Neural cell (in vitro differentiated cells): ENCODE data around the gene M1AP. TPM values are rescaled to one million over a fixed set of nuclear protein-coding genes. Genes with fewer than 3 reads are reported as not detected.

Source experiments
- H2AFZ ChIP-seq: fragments of 200-600, 300-800 bp; sonication (generic), shearing (Covaris generic); 2 replicates; pipeline ENCODE4 v1.6.0; 2014; ENCODE audit warnings: low read depth, mild to moderate bottlenecking, antibody characterized with exemption, low read length, moderate library complexity
- H3F3A ChIP-seq: fragments of 200-600 bp; shearing (Covaris generic); 2 replicates; pipeline ENCODE4 v1.6.1; 2016; ENCODE audit warnings: mild to moderate bottlenecking, moderate library complexity, mixed read lengths, antibody characterized with exemption, low read length; ENCODE audit not compliant: insufficient read depth, poor library complexity, severe bottlenecking
- H3K27ac ChIP-seq: fragments of 200-600, 300-800 bp; sonication (generic), shearing (Covaris generic); 2 replicates; pipeline ENCODE4 v1.5.1; 2014; ENCODE audit warnings: mild to moderate bottlenecking, low read length, moderate library complexity
- H3K27me3 ChIP-seq: fragments of 300-800, 200-600 bp; sonication (generic), shearing (Covaris generic); 2 replicates; pipeline ENCODE4 v1.6.0; 2014; ENCODE audit warnings: mild to moderate bottlenecking, low read depth, low read length, moderate library complexity; ENCODE audit not compliant: insufficient read depth
- H3K36me3 ChIP-seq: fragments of 300-800, 200-600 bp; sonication (generic), shearing (Covaris generic); 2 replicates; pipeline ENCODE4 v1.5.1; 2014; ENCODE audit warnings: mild to moderate bottlenecking, antibody characterized with exemption, low read length, moderate library complexity; ENCODE audit not compliant: insufficient read depth
- H3K4me2 ChIP-seq: fragments of 300-800, 200-600 bp; sonication (generic), shearing (Covaris generic); 2 replicates; pipeline ENCODE4 v1.6.0; 2014; ENCODE audit warnings: mild to moderate bottlenecking, low read length
- H3K4me3 ChIP-seq: fragments of 300-800, 200-600 bp; sonication (generic), shearing (Covaris generic); 2 replicates; pipeline ENCODE4 v1.5.1; 2014; ENCODE audit warnings: mild to moderate bottlenecking, low read length, moderate library complexity
- H3K79me2 ChIP-seq: fragments of 200-600 bp; shearing (Covaris generic); replicated peaks from 2 replicates; pipeline ENCODE4 v1.6.0; 2014; ENCODE audit warnings: mild to moderate bottlenecking, low read length, moderate library complexity; ENCODE audit not compliant: insufficient read depth
- H3K9ac ChIP-seq: fragments of 300-800, 200-600 bp; sonication (generic), shearing (Covaris generic); 2 replicates; pipeline ENCODE4 v1.6.1; 2016; ENCODE audit warnings: mild to moderate bottlenecking, low read length, mixed read lengths
- H3K9me2 ChIP-seq: fragments of 200-600 bp; shearing (Covaris generic); 2 replicates; pipeline ENCODE4 v1.6.1; 2016; ENCODE audit warnings: mild to moderate bottlenecking, low read length, mixed read lengths; ENCODE audit not compliant: insufficient read depth
- H3K9me3 ChIP-seq: fragments of 200-600, 300-800 bp; sonication (generic), shearing (Covaris generic); 2 replicates; pipeline ENCODE4 v1.6.1; 2016; ENCODE audit warnings: mild to moderate bottlenecking, mixed run types, low read length, moderate library complexity, mixed read lengths
- H4K20me1 ChIP-seq: fragments of 200-600 bp; shearing (Covaris generic); 2 replicates; pipeline ENCODE4 v1.6.1; 2016; ENCODE audit warnings: mild to moderate bottlenecking, mixed run types; ENCODE audit not compliant: insufficient read depth
- EP300 ChIP-seq: fragments of 450-650 bp; conservative IDR thresholded peaks from 2 replicates; pipeline ENCODE4 v1.6.1; 2014; ENCODE audit warnings: antibody characterized with exemption, mild to moderate bottlenecking, moderate library complexity; ENCODE audit not compliant: poor library complexity, severe bottlenecking
- EZH2 ChIP-seq: fragments of 200-600, 300-800 bp; shearing (Covaris generic), sonication (generic); IDR thresholded peaks from 2 replicates; pipeline ENCODE4 v1.6.1; 2014; ENCODE audit warnings: antibody characterized with exemption, low read length, borderline replicate concordance, mild to moderate bottlenecking; ENCODE audit not compliant: insufficient read depth, poor library complexity, severe bottlenecking
- MXI1 ChIP-seq: fragments of 450-650 bp; conservative IDR thresholded peaks from 2 replicates; pipeline ENCODE4 v1.6.1; 2014; ENCODE audit warnings: antibody characterized with exemption, mild to moderate bottlenecking; ENCODE audit not compliant: poor library complexity, severe bottlenecking
- POLR2AphosphoS5 ChIP-seq: IDR thresholded peaks from 2 replicates; pipeline ENCODE4 v1.6.1; 2012
- RAD21 ChIP-seq: fragments of 450-650 bp; conservative IDR thresholded peaks from 2 replicates; pipeline ENCODE4 v1.6.1; 2014; ENCODE audit warnings: antibody characterized with exemption, mild to moderate bottlenecking, moderate library complexity
- SMC3 ChIP-seq: fragments of 450-650 bp; conservative IDR thresholded peaks from 2 replicates; pipeline ENCODE4 v1.6.1; 2014; ENCODE audit warnings: antibody characterized with exemption, mild to moderate bottlenecking, moderate library complexity; ENCODE audit not compliant: poor library complexity
- TAF1 ChIP-seq: IDR thresholded peaks from 2 replicates; pipeline ENCODE4 v1.6.1; 2012; ENCODE audit warnings: low read depth
- polyA plus RNA-seq: library from polyadenylated mRNA; depleted of rRNA; stranded (reverse); fragments of >200 nt; gene quantifications from 2 replicates; pipeline ENCODE4 v1.2.3, GENCODE V29; 2014
- TF ChIP-seq, protein P1 (sequence below): IDR thresholded peaks from 2 replicates; pipeline ENCODE4 v1.6.1; 2012; ENCODE audit warnings: borderline replicate concordance
- TF ChIP-seq, protein P2 (sequence below): fragments of 450-650 bp; IDR thresholded peaks from 2 replicates; pipeline ENCODE4 v1.5.1; 2014; ENCODE audit warnings: antibody characterized with exemption, mild to moderate bottlenecking, moderate library complexity; ENCODE audit not compliant: poor library complexity, severe bottlenecking

Gene M1AP
- polyA plus RNA-seq, 1 donor from 2014 or later: not detected

GRCh38 chr2:74576211-74576862, 71.8 kb downstream of the M1AP start:
- Histone ChIP-seq H3K9ac (no peak overlapping the region), H3K27ac (no peak overlapping the region), H2AFZ (no peak overlapping the region), H3K4me2 (no peak overlapping the region), H3K79me2 (no peaks in the 10 kb centered on the region), H3K4me3 (no peak overlapping the region), H4K20me1 (no peaks in the 10 kb centered on the region), H3K27me3 (no peaks in the 10 kb centered on the region), H3K36me3 (no peaks in the 10 kb centered on the region), H3K9me2 (no peaks in the 10 kb centered on the region), H3F3A (no peaks in the 10 kb centered on the region), H3K9me3 (no peaks in the 10 kb centered on the region)
- TF ChIP-seq SMC3 (no peak), TAF1 (no peak), POLR2AphosphoS5 (no peak)
- TF ChIP-seq, protein P1, sequence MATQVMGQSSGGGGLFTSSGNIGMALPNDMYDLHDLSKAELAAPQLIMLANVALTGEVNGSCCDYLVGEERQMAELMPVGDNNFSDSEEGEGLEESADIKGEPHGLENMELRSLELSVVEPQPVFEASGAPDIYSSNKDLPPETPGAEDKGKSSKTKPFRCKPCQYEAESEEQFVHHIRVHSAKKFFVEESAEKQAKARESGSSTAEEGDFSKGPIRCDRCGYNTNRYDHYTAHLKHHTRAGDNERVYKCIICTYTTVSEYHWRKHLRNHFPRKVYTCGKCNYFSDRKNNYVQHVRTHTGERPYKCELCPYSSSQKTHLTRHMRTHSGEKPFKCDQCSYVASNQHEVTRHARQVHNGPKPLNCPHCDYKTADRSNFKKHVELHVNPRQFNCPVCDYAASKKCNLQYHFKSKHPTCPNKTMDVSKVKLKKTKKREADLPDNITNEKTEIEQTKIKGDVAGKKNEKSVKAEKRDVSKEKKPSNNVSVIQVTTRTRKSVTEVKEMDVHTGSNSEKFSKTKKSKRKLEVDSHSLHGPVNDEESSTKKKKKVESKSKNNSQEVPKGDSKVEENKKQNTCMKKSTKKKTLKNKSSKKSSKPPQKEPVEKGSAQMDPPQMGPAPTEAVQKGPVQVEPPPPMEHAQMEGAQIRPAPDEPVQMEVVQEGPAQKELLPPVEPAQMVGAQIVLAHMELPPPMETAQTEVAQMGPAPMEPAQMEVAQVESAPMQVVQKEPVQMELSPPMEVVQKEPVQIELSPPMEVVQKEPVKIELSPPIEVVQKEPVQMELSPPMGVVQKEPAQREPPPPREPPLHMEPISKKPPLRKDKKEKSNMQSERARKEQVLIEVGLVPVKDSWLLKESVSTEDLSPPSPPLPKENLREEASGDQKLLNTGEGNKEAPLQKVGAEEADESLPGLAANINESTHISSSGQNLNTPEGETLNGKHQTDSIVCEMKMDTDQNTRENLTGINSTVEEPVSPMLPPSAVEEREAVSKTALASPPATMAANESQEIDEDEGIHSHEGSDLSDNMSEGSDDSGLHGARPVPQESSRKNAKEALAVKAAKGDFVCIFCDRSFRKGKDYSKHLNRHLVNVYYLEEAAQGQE: no peak

DNA sequence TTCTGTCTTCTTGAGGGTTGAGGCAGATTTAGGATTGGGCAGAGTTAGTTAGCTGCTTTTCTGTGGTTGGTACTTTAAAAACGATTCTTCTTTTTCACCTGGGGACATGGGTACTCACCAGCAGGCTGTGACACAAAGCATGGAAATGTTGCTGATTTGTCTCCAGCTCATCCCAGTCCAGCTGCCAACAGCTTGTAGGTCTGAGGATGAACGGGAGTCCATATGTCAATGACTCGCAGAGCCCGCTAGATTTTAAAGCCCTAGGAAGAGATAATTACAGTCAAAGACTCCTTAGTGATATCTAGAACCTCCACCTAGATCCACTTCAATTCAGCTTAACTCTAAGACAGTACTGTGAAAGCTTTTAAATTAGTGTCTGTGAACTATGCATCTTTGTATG, 72.8 kb downstream of the M1AP start:
- no peak overlapping the region for H3K4me3 ChIP-seq
- no peak overlapping the region for H3K27ac ChIP-seq
- H3K9me2 ChIP-seq: no peaks in the 10 kb centered on the region
- H3K4me2 ChIP-seq: no peak overlapping the region
- no peak for TF ChIP-seq EZH2
- TF ChIP-seq, protein P1: no peak
- no peak for TF ChIP-seq EP300
- TF ChIP-seq MXI1: no peak
- TF ChIP-seq, protein P2, sequence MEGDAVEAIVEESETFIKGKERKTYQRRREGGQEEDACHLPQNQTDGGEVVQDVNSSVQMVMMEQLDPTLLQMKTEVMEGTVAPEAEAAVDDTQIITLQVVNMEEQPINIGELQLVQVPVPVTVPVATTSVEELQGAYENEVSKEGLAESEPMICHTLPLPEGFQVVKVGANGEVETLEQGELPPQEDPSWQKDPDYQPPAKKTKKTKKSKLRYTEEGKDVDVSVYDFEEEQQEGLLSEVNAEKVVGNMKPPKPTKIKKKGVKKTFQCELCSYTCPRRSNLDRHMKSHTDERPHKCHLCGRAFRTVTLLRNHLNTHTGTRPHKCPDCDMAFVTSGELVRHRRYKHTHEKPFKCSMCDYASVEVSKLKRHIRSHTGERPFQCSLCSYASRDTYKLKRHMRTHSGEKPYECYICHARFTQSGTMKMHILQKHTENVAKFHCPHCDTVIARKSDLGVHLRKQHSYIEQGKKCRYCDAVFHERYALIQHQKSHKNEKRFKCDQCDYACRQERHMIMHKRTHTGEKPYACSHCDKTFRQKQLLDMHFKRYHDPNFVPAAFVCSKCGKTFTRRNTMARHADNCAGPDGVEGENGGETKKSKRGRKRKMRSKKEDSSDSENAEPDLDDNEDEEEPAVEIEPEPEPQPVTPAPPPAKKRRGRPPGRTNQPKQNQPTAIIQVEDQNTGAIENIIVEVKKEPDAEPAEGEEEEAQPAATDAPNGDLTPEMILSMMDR: no peak
- no peak for TF ChIP-seq RAD21
- no peak for TF ChIP-seq POLR2AphosphoS5
- TF ChIP-seq SMC3: no peak
- TF ChIP-seq TAF1: no peak
- H2AFZ ChIP-seq: no peak overlapping the region
- no peaks in the 10 kb centered on the region for H3K9me3 ChIP-seq
- no peak overlapping the region for H3K9ac ChIP-seq
- H4K20me1 ChIP-seq: no peaks in the 10 kb centered on the region
- no peaks in the 10 kb centered on the region for H3K27me3 ChIP-seq
- no peaks in the 10 kb centered on the region for H3F3A ChIP-seq
- no peaks in the 10 kb centered on the region for H3K36me3 ChIP-seq
- no peaks in the 10 kb centered on the region for H3K79me2 ChIP-seq
